NB4 (cell line): Measurements from ENCODE around the gene PAFAH2.

Experiments
- DNase-seq: peaks from one replicate; pipeline ENCODE4 v3.0.0; 2010; ENCODE audit warnings: low read depth
- H3K4me3 ChIP-seq: one replicate; pipeline ENCODE4 v1.5.1; 2011; ENCODE audit warnings: mild to moderate bottlenecking, low read depth, low read length, moderate library complexity
- MYC ChIP-seq: IDR thresholded peaks from 2 replicates; pipeline ENCODE4 v1.6.1; 2011; ENCODE audit warnings: low read depth, low read length
- POLR2A ChIP-seq: IDR thresholded peaks from 2 replicates; pipeline ENCODE4 v1.6.1; 2011; ENCODE audit warnings: mild to moderate bottlenecking; ENCODE audit not compliant: insufficient read length; ENCODE audit errors: extremely low read depth
- TF ChIP-seq, protein P1 (sequence below): IDR thresholded peaks from 2 replicates; pipeline ENCODE4 v1.6.1; 2011; ENCODE audit warnings: low read depth, low read length
- TF ChIP-seq, protein P2 (sequence below): IDR thresholded peaks from one replicate; pipeline ENCODE4 v1.5.1; 2012; ENCODE audit warnings: low read depth, low read length

Gene PAFAH2

DNA sequence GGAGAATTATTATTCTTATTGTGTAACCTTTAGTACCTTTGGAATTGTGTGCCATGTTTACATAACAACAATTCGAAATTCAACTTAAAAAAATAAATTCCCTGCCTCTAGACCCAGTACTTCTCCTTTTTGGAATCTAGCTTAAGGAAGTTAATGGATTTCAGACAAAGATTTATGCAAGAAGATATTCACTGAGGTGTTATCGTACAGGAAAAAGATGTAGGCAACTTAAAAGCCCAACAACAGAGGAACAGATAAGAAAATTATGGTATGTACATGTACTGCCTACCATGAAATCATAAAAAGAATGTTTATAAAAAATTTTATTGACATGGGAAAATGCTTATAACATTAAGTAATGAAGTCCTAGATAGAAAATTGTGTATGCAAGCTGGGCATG lies 73.4 kb downstream of the PAFAH2 start:
- no peak for TF ChIP-seq MYC
- TF ChIP-seq POLR2A, result no peak
- TF ChIP-seq, protein P1, sequence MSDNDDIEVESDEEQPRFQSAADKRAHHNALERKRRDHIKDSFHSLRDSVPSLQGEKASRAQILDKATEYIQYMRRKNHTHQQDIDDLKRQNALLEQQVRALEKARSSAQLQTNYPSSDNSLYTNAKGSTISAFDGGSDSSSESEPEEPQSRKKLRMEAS, result no peak
- TF ChIP-seq, protein P2, sequence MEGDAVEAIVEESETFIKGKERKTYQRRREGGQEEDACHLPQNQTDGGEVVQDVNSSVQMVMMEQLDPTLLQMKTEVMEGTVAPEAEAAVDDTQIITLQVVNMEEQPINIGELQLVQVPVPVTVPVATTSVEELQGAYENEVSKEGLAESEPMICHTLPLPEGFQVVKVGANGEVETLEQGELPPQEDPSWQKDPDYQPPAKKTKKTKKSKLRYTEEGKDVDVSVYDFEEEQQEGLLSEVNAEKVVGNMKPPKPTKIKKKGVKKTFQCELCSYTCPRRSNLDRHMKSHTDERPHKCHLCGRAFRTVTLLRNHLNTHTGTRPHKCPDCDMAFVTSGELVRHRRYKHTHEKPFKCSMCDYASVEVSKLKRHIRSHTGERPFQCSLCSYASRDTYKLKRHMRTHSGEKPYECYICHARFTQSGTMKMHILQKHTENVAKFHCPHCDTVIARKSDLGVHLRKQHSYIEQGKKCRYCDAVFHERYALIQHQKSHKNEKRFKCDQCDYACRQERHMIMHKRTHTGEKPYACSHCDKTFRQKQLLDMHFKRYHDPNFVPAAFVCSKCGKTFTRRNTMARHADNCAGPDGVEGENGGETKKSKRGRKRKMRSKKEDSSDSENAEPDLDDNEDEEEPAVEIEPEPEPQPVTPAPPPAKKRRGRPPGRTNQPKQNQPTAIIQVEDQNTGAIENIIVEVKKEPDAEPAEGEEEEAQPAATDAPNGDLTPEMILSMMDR, result no peak
- H3K4me3 ChIP-seq, result no peak overlapping the region
- DNase-seq, result peak; percentile 18

DNA sequence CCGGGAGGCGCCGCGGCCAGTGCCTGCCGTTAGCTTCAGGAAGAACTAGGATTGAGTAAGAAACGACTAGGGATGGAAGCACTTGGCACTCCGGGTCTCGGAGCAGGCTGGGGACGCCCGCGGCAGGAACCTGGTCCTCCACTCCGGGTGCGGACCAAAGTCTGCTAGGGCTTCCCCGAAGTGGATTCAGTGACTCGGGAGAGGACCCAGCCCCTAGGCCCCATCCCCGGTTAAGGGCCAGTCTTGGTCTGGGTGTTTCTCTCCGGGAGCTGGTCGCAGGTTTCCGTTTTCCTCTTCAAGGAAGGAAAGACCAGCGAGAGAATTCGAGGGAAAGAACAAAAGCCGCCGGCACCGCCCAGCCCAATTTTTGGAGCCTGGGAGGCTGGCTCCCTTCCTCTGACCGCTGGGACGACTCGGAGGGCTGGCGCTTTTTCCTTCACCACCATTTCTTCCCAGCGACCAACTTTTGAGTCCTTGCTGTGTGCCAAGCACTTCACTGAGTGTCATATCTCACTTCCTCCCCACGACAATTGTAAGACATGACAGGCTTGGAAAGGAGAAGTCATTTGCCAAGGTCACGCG lies 74.8 kb downstream of the PAFAH2 start:
- H3K4me3 ChIP-seq, result peak overlapping the region; percentile 61
- TF ChIP-seq MYC, result 0 out of 2 replicates have a peak, but pooled peaks have one; percentile 33
- TF ChIP-seq, protein P2, result no peak
- TF ChIP-seq POLR2A, result no peak
- TF ChIP-seq, protein P1, result peak; percentile 33; the same call in 1 of the 2 replicates
- DNase-seq, result peak; percentile 84

DNA sequence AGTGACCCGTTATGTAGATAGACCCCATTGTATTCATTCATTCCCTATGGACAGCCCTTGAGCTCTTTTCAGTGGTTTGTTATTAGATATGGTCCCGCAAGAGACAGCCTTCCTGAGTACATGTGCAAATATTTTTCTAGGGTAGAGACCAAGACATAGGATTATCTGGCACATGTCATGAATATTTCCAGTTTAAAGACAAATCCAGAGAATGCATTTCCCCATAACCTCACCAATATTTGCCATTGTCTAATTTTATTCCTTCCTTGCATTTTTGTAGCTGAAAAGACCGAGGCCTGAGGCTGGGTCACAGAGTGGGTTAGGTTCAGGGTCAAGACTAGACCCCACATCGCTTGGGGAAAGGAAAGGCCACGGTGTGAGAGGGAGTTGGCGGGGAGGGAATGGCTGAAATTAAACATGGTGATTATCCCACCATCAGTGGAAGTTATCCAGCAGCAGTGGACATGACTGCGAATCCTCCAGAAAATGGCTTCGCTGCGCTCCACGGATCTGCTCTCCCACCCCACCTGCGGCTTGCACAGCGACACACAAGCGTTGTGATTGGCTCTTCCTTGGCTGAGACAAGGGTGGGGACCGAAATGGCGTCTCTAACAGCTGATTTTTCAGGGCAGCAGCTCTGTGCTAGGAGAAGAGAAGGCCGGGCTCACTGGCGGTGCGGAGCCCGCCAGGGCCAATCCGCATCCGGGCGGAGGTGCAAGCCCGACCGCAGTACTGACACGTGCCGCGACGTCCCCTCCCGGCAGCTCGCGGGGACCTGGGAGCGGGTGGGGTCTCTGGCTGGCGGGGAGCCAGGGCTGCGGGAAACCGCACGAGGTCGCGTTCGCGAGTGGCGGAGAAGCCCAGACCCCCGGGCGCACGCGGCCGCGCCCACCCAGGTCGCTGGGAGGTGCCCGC lies 75.5 kb downstream of the PAFAH2 start:
- peak; percentile 92 for DNase-seq
- peak overlapping the region; percentile 61 for H3K4me3 ChIP-seq
- TF ChIP-seq, protein P1, result peak; percentile 91
- TF ChIP-seq MYC (peak; percentile 79), POLR2A (no peak)

DNA sequence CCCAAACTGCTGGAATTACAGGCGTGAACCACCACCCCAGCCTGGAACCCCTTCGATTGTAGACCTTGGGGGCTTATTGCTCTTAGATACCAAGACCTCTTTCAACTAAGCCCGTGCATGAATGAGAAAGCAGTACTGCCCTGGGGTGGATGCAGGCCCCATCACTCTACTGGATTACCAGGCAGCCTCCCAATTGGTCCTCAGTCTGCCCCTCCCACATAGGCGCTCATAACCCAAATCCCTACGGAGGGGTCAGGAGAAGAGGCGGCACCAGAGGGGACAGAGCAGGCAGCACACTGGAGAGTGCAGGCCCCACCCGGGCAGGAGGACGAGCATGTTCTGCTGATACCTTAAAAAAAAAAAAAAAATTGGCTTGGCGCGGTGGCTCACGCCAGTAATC lies 79.2 kb downstream of the PAFAH2 start:
- no peak for TF ChIP-seq POLR2A
- TF ChIP-seq, protein P2, result no peak
- no peak overlapping the region for H3K4me3 ChIP-seq
- DNase-seq, result no peak

DNA sequence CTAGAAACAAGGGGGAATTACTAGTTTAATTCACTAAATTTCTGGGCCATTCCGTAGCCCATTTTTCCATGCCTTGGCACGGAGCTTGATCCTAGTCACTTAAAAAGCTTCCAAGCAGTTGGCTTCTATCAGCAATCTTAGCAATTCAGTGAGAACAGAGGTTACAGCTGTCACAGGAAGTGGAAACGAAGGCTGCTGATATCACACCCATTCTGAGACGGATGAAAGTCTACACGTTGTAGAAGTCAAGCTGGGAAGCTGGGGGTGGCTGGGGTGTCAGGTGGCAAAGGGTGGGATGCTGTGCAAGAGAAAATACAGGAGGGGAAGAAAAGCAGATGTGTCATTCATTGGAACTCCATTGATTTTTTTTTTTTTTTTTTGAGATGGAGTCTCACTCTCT lies 79.9 kb downstream of the PAFAH2 start:
- no peak overlapping the region for H3K4me3 ChIP-seq
- DNase-seq, result no peak
- TF ChIP-seq, protein P1, result no peak
- TF ChIP-seq MYC (no peak), POLR2A (no peak)

DNA sequence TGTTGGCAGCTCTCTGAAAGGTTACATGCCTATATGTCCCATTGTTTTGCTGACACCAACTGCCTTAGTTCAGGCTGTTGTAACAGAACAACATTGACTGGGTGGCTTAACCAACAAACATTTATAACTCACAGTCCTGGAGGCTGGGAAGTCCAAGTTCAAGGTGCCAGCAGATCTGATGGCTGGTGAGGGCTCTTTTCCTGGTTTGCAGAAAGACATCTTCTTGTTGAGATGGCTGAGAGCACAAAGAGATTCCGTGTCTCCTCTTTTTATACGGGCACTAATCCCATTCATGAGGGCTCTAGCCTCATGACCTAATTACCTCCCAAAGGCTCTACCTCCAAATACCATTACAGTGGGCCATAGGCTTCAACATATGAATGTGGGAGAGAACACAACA lies 81.4 kb downstream of the PAFAH2 start:
- no peak for DNase-seq
- no peak overlapping the region for H3K4me3 ChIP-seq
- TF ChIP-seq, protein P2, result no peak
- no peak for TF ChIP-seq POLR2A
- no peak for TF ChIP-seq MYC
- TF ChIP-seq, protein P1, result no peak
